ENCODE data around the gene SPINK9. TPM values are rescaled to one million over a fixed set of nuclear protein-coding genes. Genes with fewer than 3 reads are reported as not detected.

The SPINK9 gene
- polyA plus RNA-seq, 3 donors: not detected

GRCh38 chr5:148342371-148343045 lies 7.1 kb downstream of the SPINK9 start:
- no peaks in the 10 kb centered on the region for H4K20me1 ChIP-seq (ENCODE audit: insufficient read depth, low read length)
- H3K36me3 Mint-ChIP-seq: peaks cover 0 to 2% of the 10 kb centered on the region in 2 donors
- peaks cover 10 to 12% of the 10 kb centered on the region in 2 donors for H3K4me1 ChIP-seq (ENCODE audit: control insufficient read depth in 1 of 2, insufficient read depth in 2 of 2, low read length in 2 of 2)
- H3K27ac Mint-ChIP-seq: no peak overlapping the region
- no peaks in the 10 kb centered on the region for H3K79me2 ChIP-seq (ENCODE audit: insufficient read depth, low read length)
- H3K4me3 Mint-ChIP-seq: no peak overlapping the region
- no peaks in the 10 kb centered on the region for H3K27me3 ChIP-seq (ENCODE audit: control insufficient read depth in 2 of 2, insufficient read depth in 2 of 2, low read length in 2 of 2)
- no peak overlapping the region for H3K9ac ChIP-seq (ENCODE audit: insufficient read depth, low read length, poor library complexity, severe bottlenecking)
- no peaks in the 10 kb centered on the region for H3K27me3 Mint-ChIP-seq (ENCODE audit: low read depth in 3 of 3)
- no peaks in the 10 kb centered on the region for H3K9me3 ChIP-seq (replicated peaks in 1 of 2; ENCODE audit: control insufficient read depth in 1 of 2, insufficient read depth in 1 of 2, low read length in 2 of 2)
- peaks cover 9% of the 10 kb centered on the region for H3K4me1 Mint-ChIP-seq
- peaks cover 0 to 3% (median 0%) of the 10 kb centered on the region in 7 donors for H3K9me3 Mint-ChIP-seq
- no peak for DNase-seq
- intact Hi-C loops (cut with micrococcal nuclease): no loop called here
- H2AFZ ChIP-seq (ENCODE audit: insufficient read depth, low read depth, low read length, poor library complexity, severe bottlenecking): no peak overlapping the region
- H3K27ac ChIP-seq (ENCODE audit: low read depth in 1 of 2, low read length in 2 of 2): no peak overlapping the region
- no peak overlapping the region for H3K4me3 ChIP-seq (replicated peaks in 1 of 3; ENCODE audit: low read depth in 2 of 3, low read length in 3 of 3)
- no peak overlapping the region for H3K4me2 ChIP-seq (replicated peaks; ENCODE audit: extremely low read depth, low read length, poor library complexity, severe bottlenecking)
- WGBS (ENCODE audit: insufficient coverage): 88% methylated on average over 1 of the region's 2 CpGs
- no peaks in the 10 kb centered on the region for H3K36me3 ChIP-seq (replicated peaks in 1 of 2; ENCODE audit: control insufficient read depth in 1 of 2, insufficient read depth in 2 of 2, low read length in 2 of 2)
- TF ChIP-seq, protein P1, sequence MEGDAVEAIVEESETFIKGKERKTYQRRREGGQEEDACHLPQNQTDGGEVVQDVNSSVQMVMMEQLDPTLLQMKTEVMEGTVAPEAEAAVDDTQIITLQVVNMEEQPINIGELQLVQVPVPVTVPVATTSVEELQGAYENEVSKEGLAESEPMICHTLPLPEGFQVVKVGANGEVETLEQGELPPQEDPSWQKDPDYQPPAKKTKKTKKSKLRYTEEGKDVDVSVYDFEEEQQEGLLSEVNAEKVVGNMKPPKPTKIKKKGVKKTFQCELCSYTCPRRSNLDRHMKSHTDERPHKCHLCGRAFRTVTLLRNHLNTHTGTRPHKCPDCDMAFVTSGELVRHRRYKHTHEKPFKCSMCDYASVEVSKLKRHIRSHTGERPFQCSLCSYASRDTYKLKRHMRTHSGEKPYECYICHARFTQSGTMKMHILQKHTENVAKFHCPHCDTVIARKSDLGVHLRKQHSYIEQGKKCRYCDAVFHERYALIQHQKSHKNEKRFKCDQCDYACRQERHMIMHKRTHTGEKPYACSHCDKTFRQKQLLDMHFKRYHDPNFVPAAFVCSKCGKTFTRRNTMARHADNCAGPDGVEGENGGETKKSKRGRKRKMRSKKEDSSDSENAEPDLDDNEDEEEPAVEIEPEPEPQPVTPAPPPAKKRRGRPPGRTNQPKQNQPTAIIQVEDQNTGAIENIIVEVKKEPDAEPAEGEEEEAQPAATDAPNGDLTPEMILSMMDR (IDR thresholded peaks at IDR 0.05): no peak

- H3K4me1 Mint-ChIP-seq: peaks cover 9% of the 10 kb centered on the region
- Histone ChIP-seq H3K4me2 (replicated peaks; ENCODE audit: extremely low read depth, low read length, poor library complexity, severe bottlenecking) (no peak overlapping the region), H3K79me2 (ENCODE audit: insufficient read depth, low read length) (no peaks in the 10 kb centered on the region), H3K4me1 (ENCODE audit: control insufficient read depth in 1 of 2, insufficient read depth in 2 of 2, low read length in 2 of 2) (peaks cover 10 to 12% of the 10 kb centered on the region in 2 donors), H2AFZ (ENCODE audit: insufficient read depth, low read depth, low read length, poor library complexity, severe bottlenecking) (peak overlapping the region; percentile 30), H3K27me3 (ENCODE audit: control insufficient read depth in 2 of 2, insufficient read depth in 2 of 2, low read length in 2 of 2) (no peaks in the 10 kb centered on the region), H3K27ac (ENCODE audit: low read depth in 1 of 2, low read length in 2 of 2) (no peak overlapping the region), H4K20me1 (ENCODE audit: insufficient read depth, low read length) (no peaks in the 10 kb centered on the region), H3K36me3 (replicated peaks in 1 of 2; ENCODE audit: control insufficient read depth in 1 of 2, insufficient read depth in 2 of 2, low read length in 2 of 2) (no peaks in the 10 kb centered on the region), H3K9ac (ENCODE audit: insufficient read depth, low read length, poor library complexity, severe bottlenecking) (no peak overlapping the region), H3K9me3 (replicated peaks in 1 of 2; ENCODE audit: control insufficient read depth in 1 of 2, insufficient read depth in 1 of 2, low read length in 2 of 2) (no peaks in the 10 kb centered on the region), H3K4me3 (replicated peaks in 1 of 3; ENCODE audit: low read depth in 2 of 3, low read length in 3 of 3) (no peak overlapping the region)
- H3K27me3 Mint-ChIP-seq (ENCODE audit: low read depth in 3 of 3): no peaks in the 10 kb centered on the region
- intact Hi-C loops (cut with micrococcal nuclease): no loop called here
- H3K36me3 Mint-ChIP-seq: peaks cover 0 to 2% of the 10 kb centered on the region in 2 donors
- WGBS (ENCODE audit: insufficient coverage): 95% methylated on average over 2 of the region's 2 CpGs
- peak overlapping the region in 5 of 7 donors; percentile 57 to 81 (median 75) for H3K27ac Mint-ChIP-seq
- no peak for DNase-seq
- H3K9me3 Mint-ChIP-seq: peaks cover 0 to 3% (median 0%) of the 10 kb centered on the region in 7 donors
- TF ChIP-seq, protein P1 (IDR thresholded peaks at IDR 0.05): no peak
- no peak overlapping the region for H3K4me3 Mint-ChIP-seq
Measured at GRCh38 chr5:148343046-148343407, 7.7 kb downstream of the SPINK9 start.

Data from CD14-positive monocyte (primary cell).